GM12878 (cell line): ENCODE results near the gene RANGRF. TPM values are rescaled to one million over a fixed set of nuclear protein-coding genes. Genes with fewer than 3 reads are reported as not detected.

Experiments used
- ATAC-seq: fragments of 200-7000 bp; cut with Tn5 transposase; 3 replicates; pipeline ENCODE4 v1.9.1; 2020; ENCODE audit warnings: mild to moderate bottlenecking, moderate library complexity
- BruUV-seq: library from RNA; stranded (reverse); fragments of 400-500 nt; replicated peaks from 2 replicates; lab custom pipeline; 2021; lab: Mats Ljungman, UMichigan
- CTCF ChIA-PET: fragments of 300-600 bp; sonication (Branson Sonifier 250); formaldehyde crosslinking; extraction: SDS; loops from one replicate; lab custom pipeline; 2021; ENCODE audit warnings: inconsistent platforms; lab: Yijun Ruan, JAX
- POLR2A ChIA-PET: fragments of 350-600 bp; formaldehyde crosslinking; extraction: SDS; loops from one replicate; lab custom pipeline; 2021; ENCODE audit warnings: inconsistent platforms; lab: Charles Lee
- RAD21 ChIA-PET: fragments of 300-600 bp; sonication (Branson Sonifier 250); formaldehyde crosslinking; loops from one replicate; lab custom pipeline; 2023; ENCODE audit warnings: antibody characterized with exemption; ENCODE audit not compliant: unreplicated experiment; lab: Charles Lee
- SMC1A ChIA-PET: fragments of 300-600 bp; sonication (Branson Sonifier 250); formaldehyde crosslinking; loops from one replicate; lab custom pipeline; 2023; ENCODE audit not compliant: unreplicated experiment, uncharacterized antibody; lab: Charles Lee
- DNase-seq: peaks from one replicate; pipeline ENCODE4 v3.0.0-alpha.2; 2011; ENCODE audit warnings: low read depth, low spot score
- FAIRE-seq: peaks from 3 replicates; lab custom pipeline; 2011; peaks lifted over from hg19 to GRCh38; lab: Jason Lieb, UNC
- H2AFZ ChIP-seq: 2 replicates; pipeline ENCODE4 v1.6.0; 2011; ENCODE audit warnings: low read depth, low read length, control low read depth; ENCODE audit not compliant: control insufficient read depth
- H3K27ac ChIP-seq: 2 replicates; pipeline ENCODE4 v1.5.1; 2011; ENCODE audit warnings: control low read depth; ENCODE audit not compliant: control insufficient read depth, insufficient read depth
- H3K27me3 ChIP-seq, 2 experiments: replicated peaks in 1 of 2; 2 replicates each; pipeline versions ENCODE4 v1.6.0 to v1.6.1; 2011; ENCODE audit warnings: low read length in 1 of 2; ENCODE audit not compliant: control insufficient read depth in 2 of 2, insufficient read depth in 2 of 2
- H3K36me3 ChIP-seq, 2 experiments: 2 replicates each; pipeline ENCODE4 v1.5.1; 2011; ENCODE audit warnings: low read length in 1 of 2; ENCODE audit not compliant: control insufficient read depth in 2 of 2, insufficient read depth in 2 of 2
- H3K4me1 ChIP-seq: 2 replicates; pipeline ENCODE4 v1.6.1; 2011; ENCODE audit warnings: mild to moderate bottlenecking, low read length, moderate library complexity, mixed read lengths; ENCODE audit not compliant: control insufficient read depth, insufficient read depth
- H3K4me2 ChIP-seq: 2 replicates; pipeline ENCODE4 v1.6.0; 2011; ENCODE audit warnings: control low read depth; ENCODE audit not compliant: control insufficient read depth, insufficient read depth
- H3K4me3 ChIP-seq: fragments of 200-600 bp; sonication (generic); 2 replicates; pipeline ENCODE4 v1.5.1; 2016
- H3K79me2 ChIP-seq: 2 replicates; pipeline ENCODE4 v1.6.0; 2011; ENCODE audit warnings: low read length; ENCODE audit not compliant: control insufficient read depth, insufficient read depth
- H3K9ac ChIP-seq: 2 replicates; pipeline ENCODE4 v1.8.0; 2011; ENCODE audit warnings: low read length, control low read depth, mixed read lengths; ENCODE audit not compliant: control insufficient read depth, insufficient read depth
- H3K9me3 ChIP-seq: replicated peaks from 3 replicates; pipeline ENCODE4 v1.5.1; 2011; ENCODE audit warnings: mild to moderate bottlenecking, low read length; ENCODE audit not compliant: control insufficient read depth, insufficient read depth
- H4K20me1 ChIP-seq: 2 replicates; pipeline ENCODE4 v1.6.0; 2011; ENCODE audit not compliant: control insufficient read depth, insufficient read depth
- ATF7 ChIP-seq: fragments of 450-650 bp; IDR thresholded peaks from 2 replicates; pipeline ENCODE4 v1.6.1; 2016; ENCODE audit warnings: low read depth, mild to moderate bottlenecking
- CEBPB ChIP-seq, 2 experiments: fragments of 150-350 bp in 1 of 2; IDR thresholded peaks; 2 replicates each; pipeline ENCODE4 v1.6.1; 2012 to 2014; ENCODE audit warnings: low read depth in 2 of 2, low read length in 2 of 2, borderline replicate concordance in 1 of 2, inconsistent platforms in 1 of 2
- ESRRA ChIP-seq: IDR thresholded peaks from 2 replicates; pipeline ENCODE4 v1.6.1; 2012; ENCODE audit warnings: mild to moderate bottlenecking, low read length, improper control_type of control experiment
- NR2F1 ChIP-seq: fragments of 450-650 bp; conservative IDR thresholded peaks from 2 replicates; pipeline ENCODE4 v1.6.1; 2017; ENCODE audit warnings: mild to moderate bottlenecking
- RFX5 ChIP-seq: IDR thresholded peaks from 2 replicates; pipeline ENCODE4 v1.6.1; 2011; ENCODE audit warnings: low read depth, low read length, improper control_type of control experiment
- SPI1 ChIP-seq: IDR thresholded peaks from 2 replicates; pipeline ENCODE4 v1.6.1; 2011; ENCODE audit warnings: low read depth, mild to moderate bottlenecking, low read length, moderate library complexity, borderline replicate concordance; ENCODE audit not compliant: insufficient read depth
- TCF12 ChIP-seq: IDR thresholded peaks from 2 replicates; pipeline ENCODE4 v1.6.1; 2011; ENCODE audit warnings: low read depth, mild to moderate bottlenecking, low read length
- WGBS: methylation state at CpG from one replicate; pipeline ENCODE4 v1.1.6; 2016; ENCODE audit warnings: low lambda C conversion rate; ENCODE audit not compliant: insufficient replicate concordance, insufficient coverage; ENCODE audit errors: missing lambda C conversion rate; 5-methylcytosine and 5-hydroxymethylcytosine counted together
- in situ Hi-C: fragments of 300-500 bp; cut with MboI; formaldehyde crosslinking; loops from 9 replicates; pipeline ENCODE4 v1.14.3; 2018; ENCODE audit warnings: mixed read lengths
- intact Hi-C: fragments of 100-400 bp; cut with micrococcal nuclease; formaldehyde crosslinking; loops from one replicate; pipeline ENCODE4 v1.14.2; 2022; ENCODE audit not compliant: unreplicated experiment
- polyA plus RNA-seq, 11 experiments: library from polyadenylated mRNA; depleted of rRNA in 4 of 11; unstranded in 6 of 11; stranded (reverse) in 5 of 11; fragments of >200 nt; fragmentation: Nextera tagmentation in 4 of 11; fragmentation: Illumina TruSeq in 1 of 11; extraction: Ambion mirVana in 4 of 11; extraction: Trizol in 1 of 11; gene quantifications; 1 replicate in 1 of 11; 2 replicates in 10 of 11; pipeline versions ENCODE4 v1.2.1 to v1.2.3, GENCODE V29; 2011 to 2016; ENCODE audit warnings: inconsistent platforms in 2 of 11, missing spikeins in 2 of 11, low read depth in 1 of 11
- total RNA-seq, 4 experiments: library from RNA; depleted of rRNA in 3 of 4; stranded (reverse); fragments of >200 nt in 3 of 4; fragmentation: Illumina TruSeq in 1 of 4; extraction: Trizol in 1 of 4; gene quantifications; 2 replicates each; pipeline versions ENCODE4 v1.2.1 to v1.2.3, GENCODE V29; 2013 to 2021

Gene RANGRF
- total and polyA plus RNA-seq, 10 of the 15 experiments (the other 5 are each of a cell fraction or from before 2014, with no cell fraction given), result 30.1 to 181 (median 61.4) TPM

GRCh38 chr17:8284126-8284525, 4.3 kb upstream of the RANGRF start:
- 86% methylated on average over 4 of the region's 4 CpGs for WGBS
- DNase-seq (no peak), FAIRE-seq (no peak), ATAC-seq (no peak)
- TF ChIP-seq NR2F1 (no peak), ESRRA (no peak), RFX5 (no peak), ATF7 (no peak), TCF12 (no peak)
- no peak overlapping the region for H3K9ac ChIP-seq
- no peak overlapping the region for H3K4me2 ChIP-seq
- ChIA-PET SMC1A (interaction anchor here (0.7 to 1.0 kb wide), 2 partner anchors 11 to 12 kb away, joined by 3 to 4 read pairs; partner anchors contain the start of gene SLC25A35), CTCF (interaction anchor here (1.2 kb wide), 1 partner anchor 20 kb away, joined by 4 read pairs; no protein-coding TSS in a partner anchor), POLR2A (interaction anchor here (1.3 kb wide), 1 partner anchor 61 kb away, joined by 4 read pairs; no protein-coding TSS in a partner anchor), RAD21 (no interaction called here)
- H3K9me3 ChIP-seq, result no peaks in the 10 kb centered on the region
- H3K27me3 ChIP-seq, result no peaks in the 10 kb centered on the region
- H3K36me3 ChIP-seq, result no peaks in the 10 kb centered on the region
- in situ Hi-C loops (no loop called here), intact Hi-C loops (no loop called here)
- H4K20me1 ChIP-seq, result no peaks in the 10 kb centered on the region
- H3K27ac ChIP-seq, result no peak overlapping the region
- H2AFZ ChIP-seq, result no peak overlapping the region
- no TSS peak for BruUV-seq
- peaks cover 2% of the 10 kb centered on the region for H3K79me2 ChIP-seq
- no peak overlapping the region for H3K4me3 ChIP-seq
- H3K4me1 ChIP-seq, result peaks cover under 1% of the 10 kb centered on the region; the same call in 1 of the 2 replicates

GRCh38 chr17:8285270-8286181, 2.9 kb upstream of the RANGRF start:
- H2AFZ ChIP-seq, result no peak overlapping the region

More at GRCh38 chr17:8285270-8286181, 2.9 kb upstream of the RANGRF start:
- 63% methylated on average over 10 of the region's 10 CpGs for WGBS
- peaks cover 6% of the 10 kb centered on the region for H3K79me2 ChIP-seq
- POLR2A ChIA-PET, result interaction anchor here (0.6 to 1.3 kb wide), 3 partner anchors 9 to 62 kb away, joined by 3 to 4 read pairs (median 4); partner anchors contain the start of gene SLC25A35
- CTCF ChIA-PET, result no interaction called here
- FAIRE-seq, result no peak
- peaks cover 8% of the 10 kb centered on the region; the same call in 1 of the 2 replicates for H3K4me1 ChIP-seq
- RAD21 ChIA-PET, result interaction anchor here (1.2 kb wide), 1 partner anchor 10 kb away, joined by 3 read pairs; the partner anchor contains the start of gene SLC25A35
- H3K4me2 ChIP-seq, result no peak overlapping the region
- H3K27ac ChIP-seq, result no peak overlapping the region
- H3K9ac ChIP-seq, result no peak overlapping the region
- SMC1A ChIA-PET, result no interaction called here
- intact Hi-C loops (no loop called here), in situ Hi-C loops (no loop called here)
- no peaks in the 10 kb centered on the region for H3K36me3 ChIP-seq
- DNase-seq, result no peak
- peak; percentile 51 for TF ChIP-seq SPI1
- TF ChIP-seq CEBPB (IDR thresholded peaks at IDR 0.05; ENCODE audit: borderline replicate concordance in 1 of 2, low read depth in 2 of 2, low read length in 2 of 2), result no peak
- no peak overlapping the region for H3K4me3 ChIP-seq
- H3K9me3 ChIP-seq, result no peaks in the 10 kb centered on the region
- no peaks in the 10 kb centered on the region for H3K27me3 ChIP-seq
- no TSS peak for BruUV-seq
- no peak for ATAC-seq
- H4K20me1 ChIP-seq, result no peaks in the 10 kb centered on the region
